Brain microvascular endothelial cell (primary cell): Measurements from ENCODE around the gene PAK4.
A peak's percentile ranks its signal among the peaks of the same experiment; 100 is the strongest.

Source experiments
- DNase-seq: peaks from one replicate; pipeline ENCODE4 v3.0.0-alpha.2; 2020
- H3K27ac ChIP-seq: fragments of 250-450 bp; sonication (Bioruptor Pico); 2 replicates; pipeline ENCODE4 v1.5.1; 2020; ENCODE audit warnings: mild to moderate bottlenecking, moderate library complexity
- H3K27me3 ChIP-seq: fragments of 250-450 bp; sonication (Bioruptor Pico); replicated peaks from 2 replicates; pipeline ENCODE4 v1.5.1; 2020; ENCODE audit warnings: mild to moderate bottlenecking
- H3K36me3 ChIP-seq: fragments of 250-450 bp; sonication (Bioruptor Pico); replicated peaks from 2 replicates; pipeline ENCODE4 v1.5.1; 2020; ENCODE audit warnings: mild to moderate bottlenecking
- H3K4me3 ChIP-seq: 2 replicates; pipeline ENCODE4 v1.5.1; 2011; ENCODE audit warnings: low read depth, mild to moderate bottlenecking, control low read depth, low read length, moderate library complexity
- CTCF ChIP-seq: IDR thresholded peaks from 2 replicates; pipeline ENCODE4 v1.5.1; 2011; ENCODE audit warnings: low read depth, mild to moderate bottlenecking, moderate library complexity, low read length, control low read depth, inconsistent platforms; ENCODE audit errors: missing control alignments
- in situ Hi-C: cut with HindIII; loops from 2 replicates; pipeline ENCODE4 v1.10.0; 2017; ENCODE audit warnings: low sequenced_read_pairs, low pct_ligation_motif_present

Gene PAK4

DNA sequence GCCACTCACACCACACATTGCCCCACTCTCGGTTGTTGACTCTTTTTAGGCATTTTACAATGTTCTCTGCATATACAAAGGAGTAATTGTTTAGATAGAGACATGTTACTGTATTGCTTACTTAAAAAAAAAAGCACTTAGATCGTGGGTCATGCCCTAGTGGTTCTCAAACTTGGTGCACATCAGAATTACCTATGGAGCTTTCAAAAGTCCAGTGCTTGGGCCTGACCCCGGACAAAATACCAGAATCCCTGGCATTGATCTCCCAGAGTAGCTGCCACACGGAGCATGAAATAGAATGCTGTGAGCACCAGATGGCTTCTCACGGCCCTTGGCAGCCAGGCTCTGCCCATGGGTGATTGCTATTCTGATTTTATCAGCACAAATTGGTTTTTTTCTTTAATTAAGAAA lies 21.4 kb upstream of the PAK4 start:
- in situ Hi-C loops = loop anchor here (25.0 kb wide), 1 partner anchor 233 kb away; the partner anchor contains the start of genes GMFG and SAMD4B
- H3K36me3 ChIP-seq = no peaks in the 10 kb centered on the region
- no peak for TF ChIP-seq CTCF
- H3K27me3 ChIP-seq = peaks cover 1% of the 10 kb centered on the region
- no peak overlapping the region for H3K27ac ChIP-seq
- no peak for DNase-seq
- H3K4me3 ChIP-seq = no peak overlapping the region

GRCh38 chr19:39106194-39106593 lies 19.4 kb upstream of the PAK4 start:
- Histone ChIP-seq H3K4me3 (no peak overlapping the region), H3K27me3 (no peaks in the 10 kb centered on the region), H3K36me3 (no peaks in the 10 kb centered on the region), H3K27ac (no peak overlapping the region)
- no peak for TF ChIP-seq CTCF
- in situ Hi-C loops = loop anchor here (25.0 kb wide), 1 partner anchor 231 kb away; the partner anchor contains the start of genes GMFG and SAMD4B
- DNase-seq = no peak

GRCh38 chr19:39109641-39110040 lies 15.9 kb upstream of the PAK4 start:
- H3K27ac ChIP-seq = no peak overlapping the region
- TF ChIP-seq CTCF = no peak
- H3K4me3 ChIP-seq = no peak overlapping the region
- no peaks in the 10 kb centered on the region for H3K36me3 ChIP-seq
- no peak for DNase-seq
- in situ Hi-C loops = loop anchor here (25.0 kb wide), 1 partner anchor 228 kb away; the partner anchor contains the start of genes GMFG and SAMD4B
- H3K27me3 ChIP-seq = no peaks in the 10 kb centered on the region

- DNase-seq = no peak
- H3K4me3 ChIP-seq = no peak overlapping the region
- TF ChIP-seq CTCF = peak; percentile 89
- H3K27ac ChIP-seq = no peak overlapping the region
- H3K36me3 ChIP-seq = no peaks in the 10 kb centered on the region
- no peaks in the 10 kb centered on the region for H3K27me3 ChIP-seq
- in situ Hi-C loops = loop anchor here (25.0 kb wide), 1 partner anchor 227 kb away; the partner anchor contains the start of genes GMFG and SAMD4B
These were observed 15.2 kb upstream of the PAK4 start for GRCh38 chr19:39110263-39110967.

- H3K36me3 ChIP-seq = no peaks in the 10 kb centered on the region
- no peak overlapping the region for H3K27ac ChIP-seq
- TF ChIP-seq CTCF = no peak
- in situ Hi-C loops = loop anchor here (25.0 kb wide), 1 partner anchor 226 kb away; the partner anchor contains the start of genes GMFG and SAMD4B
- no peak overlapping the region for H3K4me3 ChIP-seq
- DNase-seq = no peak
- no peaks in the 10 kb centered on the region for H3K27me3 ChIP-seq
These were observed 13.9 kb upstream of the PAK4 start for GRCh38 chr19:39111593-39112199.
